Right cardiac atrium (tissue), 5 donors: ENCODE results near the gene SH3BP1. TPM values are rescaled to one million over a fixed set of nuclear protein-coding genes. Genes with fewer than 3 reads are reported as not detected.
A peak's percentile ranks its signal among the peaks of the same experiment; 100 is the strongest.
"Not testable (repeated sequence)": the region's sequence is repeated elsewhere in the genome, so short reads cannot be mapped to it uniquely, and the experiment has no call there.

Experiments used
- ATAC-seq, 2 donors: fragments of 200-7000 bp; cut with Tn5 transposase; one replicate each; pipeline versions ENCODE4 v1.8.0 to v1.9.1; 2020; ENCODE audit warnings: moderate library complexity in 2 of 2, mild to moderate bottlenecking in 1 of 2
- DNase-seq, 3 donors: peaks; one replicate each; pipeline ENCODE4 v3.0.0-alpha.2; 2020
- H3K27ac ChIP-seq: one replicate; pipeline ENCODE4 v1.5.1; 2013; ENCODE audit warnings: mild to moderate bottlenecking, low read length, control low read depth, moderate library complexity
- H3K27me3 ChIP-seq: one replicate; pipeline ENCODE4 v1.6.1; 2013; ENCODE audit not compliant: control insufficient read depth, insufficient read depth
- H3K4me1 ChIP-seq: one replicate; pipeline ENCODE4 v1.6.1; 2013; ENCODE audit warnings: low read length; ENCODE audit not compliant: control insufficient read depth, insufficient read depth
- H3K4me3 ChIP-seq: one replicate; pipeline ENCODE4 v1.5.1; 2013; ENCODE audit warnings: low read length, control low read depth
- H3K9me3 ChIP-seq: one replicate; pipeline ENCODE4 v1.6.1; 2013; ENCODE audit warnings: low read length; ENCODE audit not compliant: control insufficient read depth
- WGBS: extraction: QIAGEN DNeasy Blood & Tissue Kit; methylation state at CpG from one replicate; pipeline ENCODE4 v1.1.7; 2013; 5-methylcytosine and 5-hydroxymethylcytosine counted together
- intact Hi-C, 4 donors: fragments of 100-400 bp; cut with DNase I; formaldehyde crosslinking; loops; one replicate each; pipeline versions ENCODE4 v1.11.0 to v1.14.0; 2022 to 2023
- polyA plus RNA-seq: library from polyadenylated mRNA; stranded (reverse); fragments of 200-250 nt; gene quantifications from one replicate; pipeline ENCODE4 v1.2.3, GENCODE V29; 2013
- total RNA-seq, 4 donors: library from RNA; stranded (reverse); fragmentation: NEBNext Ultra II Directional; extraction: Animal tissue kit (Norgen Biotek cat#: 25700); gene quantifications; one replicate each; pipeline ENCODE4 v1.2.1, GENCODE V29; 2021
- donor health status: healthy with polysubstance abuse.
- donor health status: DM: no; HTN: yes; CAD: no.
- donor health status: DM: no; HTN: no; CAD: no.
- donor health status: DM: no; HTN: yes; CAD: no; lungs with severe emphysema.
- donor health status: DM: yes; HTN: yes; CAD: no.

Gene SH3BP1
- total and polyA plus RNA-seq, 5 donors: 1.4 to 4.8 (median 2.9) TPM

DNA sequence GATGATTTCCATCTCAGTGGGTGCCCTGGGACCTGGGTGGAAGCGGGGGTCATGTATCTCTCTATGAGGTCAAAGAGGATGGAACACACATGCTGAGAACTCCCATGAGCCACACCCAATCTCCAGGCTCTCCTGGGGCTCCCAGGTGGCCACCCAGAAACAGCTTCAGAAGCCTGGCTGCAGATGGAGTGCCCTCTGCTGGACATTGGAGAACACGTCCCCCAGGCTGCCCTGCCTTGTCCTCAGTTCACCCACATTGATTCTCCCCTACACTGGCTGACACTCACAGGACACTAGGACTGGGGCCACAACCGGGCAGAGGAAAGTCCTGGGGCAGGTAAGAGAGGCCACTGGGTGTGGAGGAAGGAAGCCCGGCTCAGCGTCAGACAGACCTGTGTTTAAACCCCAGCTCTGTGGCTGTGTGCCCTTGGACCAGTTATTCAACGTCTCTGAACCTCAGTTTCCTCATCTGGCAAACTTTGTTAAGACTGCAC is 42.1 kb downstream of the SH3BP1 start:
- Histone ChIP-seq H3K9me3 (no peaks in the 10 kb centered on the region), H3K4me1 (peaks cover 2% of the 10 kb centered on the region), H3K4me3 (no peak overlapping the region), H3K27ac (no peak overlapping the region), H3K27me3 (no peaks in the 10 kb centered on the region)
- intact Hi-C loops: loop anchor here in 3 of 4 donors (5.0 to 10.0 kb wide), 3 partner anchors 34 to 57 kb away; no protein-coding TSS in a partner anchor
- 26% methylated on average over 6 of the region's 6 CpGs for WGBS
- ATAC-seq: peak; percentile 39 to 54
- DNase-seq: peak; percentile 73 to 87 (median 84)

DNA sequence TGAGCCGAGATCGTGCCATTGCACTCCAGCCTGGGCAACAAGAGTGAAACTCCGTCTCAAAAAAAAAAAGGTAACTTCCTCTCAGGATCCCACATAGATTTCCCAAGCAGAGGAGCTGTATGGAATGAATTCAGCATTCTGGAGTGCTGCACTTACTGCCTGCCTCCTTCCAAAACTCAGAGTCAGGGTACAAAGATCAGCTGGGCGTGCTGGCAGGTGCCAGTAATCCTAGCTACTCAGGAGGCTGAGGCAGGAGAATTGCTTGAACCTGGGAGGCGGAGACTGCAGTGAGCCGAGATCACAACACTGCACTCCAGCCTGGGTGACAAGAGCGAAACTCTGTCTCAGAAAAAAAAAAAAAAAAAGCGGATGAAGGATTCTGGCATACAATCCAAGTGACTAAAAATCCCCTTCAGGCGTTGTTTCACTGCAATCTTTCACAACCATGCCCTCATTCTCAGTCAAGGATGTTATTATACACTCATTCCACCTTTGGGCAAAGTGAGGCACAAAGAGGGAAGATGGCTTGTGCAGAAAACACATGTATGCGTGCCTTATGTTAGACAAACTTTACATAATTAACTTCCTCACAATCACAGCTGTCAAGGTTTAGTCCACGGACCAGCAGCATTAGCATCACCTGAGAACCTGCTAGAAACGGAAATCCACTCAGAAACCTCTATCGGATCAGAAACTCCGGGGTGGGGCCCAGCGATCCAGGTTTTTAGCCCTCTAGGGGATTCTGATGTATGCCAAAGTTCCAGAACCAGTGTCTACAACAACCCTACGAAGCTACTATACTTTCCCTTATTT is 45.5 kb downstream of the SH3BP1 start:
- Histone ChIP-seq H3K4me1 (peaks cover 2% of the 10 kb centered on the region), H3K27ac (no peak overlapping the region), H3K27me3 (no peaks in the 10 kb centered on the region), H3K4me3 (no peak overlapping the region), H3K9me3 (no peaks in the 10 kb centered on the region)
- intact Hi-C loops: loop anchor here in 3 of 4 donors (5.0 to 10.0 kb wide), 3 partner anchors 38 to 60 kb away; no protein-coding TSS in a partner anchor
- no peak for DNase-seq
- 81% methylated on average over 16 of the region's 16 CpGs for WGBS
- no peak for ATAC-seq

DNA sequence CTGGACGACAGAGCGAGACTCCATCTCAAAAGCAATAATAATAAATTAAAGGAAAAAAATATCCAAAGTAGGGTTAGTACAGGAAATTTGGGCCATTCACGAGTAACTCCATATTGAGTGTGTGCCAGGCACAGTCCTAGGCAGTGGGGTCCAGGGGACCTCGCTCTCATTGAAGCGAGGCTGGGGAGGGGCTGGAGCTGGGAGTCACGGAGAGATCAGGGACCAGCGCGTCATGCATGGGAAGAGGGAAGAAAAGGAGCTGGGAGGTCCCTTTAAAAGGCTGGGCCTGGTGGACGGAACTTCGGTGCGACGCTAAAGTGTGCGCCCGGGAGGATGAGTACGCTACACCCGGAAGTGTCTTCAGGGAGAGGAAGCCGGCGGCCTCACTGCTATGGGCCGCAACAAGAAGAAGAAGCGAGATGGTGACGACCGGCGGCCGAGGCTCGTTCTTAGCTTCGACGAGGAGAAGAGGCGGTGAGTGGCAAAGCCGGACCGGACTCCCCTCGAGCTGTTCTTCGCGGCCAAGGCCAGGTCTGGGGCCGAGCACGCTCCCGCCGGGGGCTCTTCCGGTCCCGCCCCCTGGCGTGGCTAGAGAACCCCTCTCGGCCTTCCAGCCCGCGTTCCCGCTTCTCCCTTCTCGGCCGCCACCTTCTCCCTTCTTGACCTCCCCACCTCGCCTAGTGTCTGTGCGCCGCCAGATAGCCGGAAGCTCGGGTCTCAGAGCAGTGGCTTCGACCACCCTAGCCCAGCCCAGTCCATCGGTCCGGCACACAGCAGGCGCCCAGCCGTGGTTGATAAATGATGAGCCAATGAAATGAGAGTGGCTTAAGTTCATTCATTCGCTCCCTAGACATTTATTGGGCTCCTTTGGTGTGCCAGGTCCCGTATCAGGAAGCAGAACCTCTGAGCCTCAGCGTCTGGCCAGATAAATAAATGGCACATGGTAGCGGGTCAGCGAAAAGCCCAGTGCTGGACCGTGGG is 46.8 kb downstream of the SH3BP1 start, which contains the start of gene NOL12:
Gene NOL12, plus strand, starts transcription at position 342 of the 981 bp plus-strand sequence. Its CDS starts 50 bp downstream, at position 392.
- ATAC-seq: peak; percentile 91
- no peaks in the 10 kb centered on the region for H3K27me3 ChIP-seq
- peak within 1 kb of the TSS; percentile 98 for H3K27ac ChIP-seq
- no peaks in the 10 kb centered on the region for H3K9me3 ChIP-seq
- intact Hi-C loops: loop anchor here in 1 of 4 donors (10.0 kb wide), 1 partner anchor 61 kb away; no protein-coding TSS in a partner anchor
- H3K4me3 ChIP-seq: peak within 1 kb of the TSS; percentile 97
- peak; percentile 84 to 91 (median 90) for DNase-seq
- H3K4me1 ChIP-seq: peaks cover 2% of the 10 kb centered on the region
- WGBS: 2% methylated on average over 62 of the region's 62 CpGs

DNA sequence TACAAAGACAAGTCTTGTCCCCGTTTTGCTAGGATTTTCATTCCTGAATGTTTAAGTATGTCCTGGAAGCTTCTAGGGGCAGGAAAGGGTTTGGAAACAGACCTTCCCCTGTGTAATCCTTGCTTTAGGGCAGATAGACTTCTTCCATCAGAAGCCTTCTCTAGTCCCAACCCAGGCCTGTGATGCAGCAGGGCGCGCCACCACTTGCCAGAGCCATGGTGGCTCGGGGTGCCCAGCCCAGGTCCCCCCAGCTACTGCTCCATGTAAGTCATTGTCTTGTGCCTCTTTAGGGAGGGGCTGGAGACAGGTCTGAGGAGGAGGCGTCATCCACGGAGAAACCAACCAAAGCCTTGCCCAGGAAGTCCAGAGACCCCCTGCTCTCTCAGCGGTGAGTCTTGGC is 50.9 kb downstream of the SH3BP1 start:
- Histone ChIP-seq H3K4me1 (peaks cover 2% of the 10 kb centered on the region), H3K27me3 (no peaks in the 10 kb centered on the region), H3K9me3 (no peaks in the 10 kb centered on the region), H3K4me3 (no peak overlapping the region), H3K27ac (no peak overlapping the region)
- intact Hi-C loops: no loop called here
- 87% methylated on average over 7 of the region's 7 CpGs for WGBS
- ATAC-seq (no peak), DNase-seq (no peak)

DNA sequence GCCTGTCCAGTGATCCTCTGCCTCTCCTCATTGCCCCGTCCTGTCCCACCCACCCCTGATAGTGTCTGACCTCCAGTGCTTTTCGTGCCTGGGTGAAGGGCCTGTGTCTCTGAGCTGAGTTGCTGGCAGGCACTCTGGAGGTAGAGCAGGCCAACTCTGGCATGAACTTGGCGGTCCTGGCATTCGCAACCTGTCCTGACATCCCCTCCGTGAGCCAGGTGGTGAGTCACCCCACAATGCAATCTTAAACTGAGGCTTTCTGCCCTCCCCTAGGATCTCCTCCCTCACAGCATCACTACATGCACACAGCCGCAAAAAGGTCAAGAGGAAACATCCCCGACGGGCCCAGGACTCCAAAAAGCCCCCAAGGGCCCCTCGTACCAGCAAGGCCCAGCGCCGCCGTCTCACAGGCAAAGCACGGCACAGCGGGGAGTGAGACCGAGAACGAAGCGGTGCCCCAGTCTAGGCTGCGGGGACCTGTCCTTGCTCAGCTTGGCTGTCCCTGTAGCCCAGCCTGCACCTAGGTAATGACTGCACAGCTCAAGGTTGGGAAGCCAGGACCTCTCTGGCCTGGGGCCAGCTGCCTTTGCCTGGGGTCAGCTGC is 51.5 kb downstream of the SH3BP1 start:
- Histone ChIP-seq H3K4me3 (no peak overlapping the region), H3K27me3 (no peaks in the 10 kb centered on the region), H3K4me1 (peaks cover 2% of the 10 kb centered on the region), H3K27ac (no peak overlapping the region), H3K9me3 (no peaks in the 10 kb centered on the region)
- intact Hi-C loops: no loop called here
- no peak for DNase-seq
- ATAC-seq: no peak
- 93% methylated on average over 18 of the region's 18 CpGs for WGBS

DNA sequence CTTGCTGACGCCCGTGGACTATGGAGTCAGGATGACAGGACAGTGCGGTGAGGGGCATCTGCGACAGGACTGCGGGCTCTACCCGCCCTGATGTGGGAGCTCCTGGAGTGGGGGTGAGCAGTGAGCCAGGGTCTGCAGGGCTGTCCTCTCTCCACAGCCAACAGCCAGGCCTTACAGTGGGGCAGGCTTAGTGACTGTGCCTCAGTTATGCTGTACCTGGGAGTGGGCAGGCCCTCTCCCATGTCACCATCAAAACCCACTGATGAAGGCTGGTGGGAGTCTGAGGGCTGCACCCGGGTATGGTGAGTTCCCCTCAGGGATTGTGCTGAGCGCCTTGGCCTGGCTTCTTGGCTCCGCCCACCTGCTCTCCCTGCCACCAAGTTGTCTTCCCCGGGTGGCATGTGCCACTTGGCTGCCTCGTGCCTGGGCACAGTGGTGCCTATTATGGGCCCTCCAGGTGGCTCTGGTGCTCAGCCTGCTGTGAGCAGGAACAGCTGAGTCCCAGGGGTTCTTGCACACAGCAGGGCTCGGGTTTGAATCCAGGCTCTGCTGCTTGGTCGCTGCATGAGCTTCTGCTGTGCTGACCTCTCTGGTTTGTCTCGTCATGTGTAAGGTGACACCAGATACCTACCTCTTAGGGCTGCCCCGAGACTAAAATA is 53.3 kb downstream of the SH3BP1 start:
- no peak overlapping the region for H3K27ac ChIP-seq
- H3K4me1 ChIP-seq: no peaks in the 10 kb centered on the region
- no peaks in the 10 kb centered on the region for H3K9me3 ChIP-seq
- intact Hi-C loops: no loop called here
- H3K4me3 ChIP-seq: no peak overlapping the region
- 90% methylated on average over 15 of the region's 15 CpGs for WGBS
- DNase-seq: no peak
- ATAC-seq: no peak
- no peaks in the 10 kb centered on the region for H3K27me3 ChIP-seq

DNA sequence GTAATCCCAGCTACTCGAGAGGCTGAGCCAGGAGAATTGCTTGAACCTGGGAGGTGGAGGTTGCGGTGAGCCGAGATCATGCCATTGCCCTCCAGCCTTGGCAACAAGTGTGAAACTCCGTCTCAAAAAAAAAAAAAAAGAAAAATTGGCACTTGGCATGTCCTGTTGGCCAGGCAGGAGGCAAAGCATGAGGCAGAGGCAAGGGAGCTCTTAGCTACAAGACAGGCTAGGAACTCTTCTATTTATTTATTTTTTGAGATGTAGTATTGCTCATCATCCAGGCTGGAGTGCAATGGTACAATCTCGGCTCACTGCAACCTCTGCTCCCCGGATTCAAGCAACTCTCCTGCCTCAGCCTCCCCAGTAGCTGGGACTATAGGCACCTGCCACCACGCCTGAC is 54.7 kb downstream of the SH3BP1 start:
- intact Hi-C loops, H3K27ac ChIP-seq, H3K4me1 ChIP-seq, DNase-seq, H3K9me3 ChIP-seq, ATAC-seq, H3K27me3 ChIP-seq, H3K4me3 ChIP-seq: not testable (repeated sequence)
- WGBS: 94% methylated on average over 7 of the region's 7 CpGs

DNA sequence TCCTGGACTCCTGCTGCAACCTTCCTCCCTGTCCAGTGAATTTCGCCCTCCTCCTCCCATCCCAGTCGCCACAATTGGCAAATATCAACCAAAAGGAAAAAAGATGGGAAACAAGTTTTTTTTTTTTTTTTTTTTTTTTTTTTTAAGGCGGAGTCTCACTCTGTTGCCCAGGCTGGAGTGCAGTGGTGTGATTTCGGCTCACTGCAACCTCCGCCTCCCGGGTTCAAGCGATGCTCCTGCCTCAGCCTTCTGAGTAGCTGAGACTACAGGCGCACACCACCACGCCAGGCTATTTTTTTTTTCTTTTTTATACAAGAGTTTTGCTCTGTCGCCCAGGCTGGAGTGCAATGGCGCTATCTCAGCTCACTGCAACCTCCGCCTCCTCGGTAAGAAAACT is 56.8 kb downstream of the SH3BP1 start:
- H3K27ac ChIP-seq, DNase-seq, intact Hi-C loops, H3K4me3 ChIP-seq, ATAC-seq, H3K27me3 ChIP-seq, H3K9me3 ChIP-seq, H3K4me1 ChIP-seq: not testable (repeated sequence)
- WGBS: 26% methylated on average over 13 of the region's 13 CpGs

DNA sequence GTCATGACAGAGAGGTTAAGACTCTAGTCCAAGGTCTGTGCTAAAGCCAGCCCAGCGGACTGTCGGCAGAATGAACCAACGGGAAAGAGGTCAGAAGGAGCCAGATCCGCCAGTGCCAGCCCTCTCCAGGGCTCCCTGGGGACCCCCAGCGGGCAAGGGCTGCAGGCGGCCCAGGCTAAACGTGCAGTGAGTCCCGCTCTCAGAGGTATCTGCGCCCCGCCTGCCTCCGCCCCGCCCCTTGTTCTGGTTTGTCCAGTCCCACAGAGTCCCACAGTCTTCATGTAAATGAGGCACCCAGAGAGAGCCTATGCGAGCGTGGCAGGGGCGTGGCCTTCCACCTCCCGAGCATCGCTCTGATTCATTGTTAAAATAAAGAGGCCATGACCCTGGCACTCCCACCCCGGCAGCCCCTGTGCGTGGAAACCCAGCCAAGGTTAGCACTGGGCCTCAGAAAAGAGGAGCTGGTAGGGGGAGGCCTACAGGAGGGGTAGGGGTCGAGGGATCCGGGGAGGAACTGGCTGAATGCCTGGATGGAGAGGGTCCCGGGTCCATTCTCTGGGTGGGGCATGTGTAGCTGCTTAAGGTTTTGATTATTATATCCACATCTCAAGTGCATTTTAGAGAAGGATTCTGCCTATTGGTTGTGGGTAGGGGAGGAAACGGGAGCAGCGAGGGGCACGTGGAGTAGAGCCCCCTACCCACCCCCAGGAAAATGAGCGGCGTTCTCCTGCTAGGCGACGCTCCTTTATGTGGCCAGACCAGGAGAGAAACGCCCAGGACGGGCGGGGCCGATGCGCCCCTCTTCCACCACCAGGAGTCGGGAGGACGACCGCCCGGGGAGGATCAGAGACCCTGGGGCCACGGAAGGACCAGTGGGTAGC is 57.4 kb downstream of the SH3BP1 start, which contains the start of gene TRIOBP:
Gene TRIOBP, plus strand, starts transcription at position 392 of the 881 bp plus-strand sequence. CDS start 4,318 bp downstream, outside the sequence.
- intact Hi-C loops: no loop called here
- H3K27me3 ChIP-seq: no peaks in the 10 kb centered on the region
- H3K27ac ChIP-seq: no peak within 1 kb of the TSS
- 12% methylated on average over 39 of the region's 39 CpGs for WGBS
- ATAC-seq (peak; percentile 99), DNase-seq (peak; percentile 97 to 98 (median 98))
- H3K4me1 ChIP-seq: no peaks in the 10 kb centered on the region
- no peak within 1 kb of the TSS for H3K4me3 ChIP-seq
- no peaks in the 10 kb centered on the region for H3K9me3 ChIP-seq
